Superior temporal gyrus (tissue), 1 donor: ENCODE measurements around the gene MIGA1.
"Not testable (repeated sequence)": the region's sequence is repeated elsewhere in the genome, so short reads cannot be mapped to it uniquely, and the experiment has no call there.

Experiments
- DNase-seq: peaks from one replicate; pipeline ENCODE4 v3.0.0-alpha.2; 2016; ENCODE audit errors: extremely low spot score

Gene MIGA1

GRCh38 chr1:77906019-77906545 is 126.6 kb downstream of the MIGA1 start:
- DNase-seq: no peak

DNA sequence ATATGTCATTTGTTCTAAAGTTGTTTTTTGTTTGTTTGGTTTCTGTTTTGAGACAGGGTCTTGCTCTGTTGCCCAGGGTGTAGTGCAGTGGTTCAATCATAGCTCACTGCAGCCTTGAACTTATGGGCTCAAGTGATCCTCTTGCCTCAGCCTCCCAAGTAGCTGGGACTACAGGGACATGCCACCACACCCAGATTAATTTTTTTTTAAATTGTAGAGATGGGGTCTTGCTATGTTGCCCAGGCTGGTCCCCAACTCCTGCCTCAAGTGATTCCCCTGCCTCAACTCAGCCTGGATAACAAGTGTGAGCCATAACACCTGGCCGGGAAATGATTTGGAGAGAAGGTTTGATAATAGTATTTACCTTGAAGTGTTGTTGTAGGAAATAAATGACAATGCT is 127.2 kb downstream of the MIGA1 start:
- no peak for DNase-seq

DNA sequence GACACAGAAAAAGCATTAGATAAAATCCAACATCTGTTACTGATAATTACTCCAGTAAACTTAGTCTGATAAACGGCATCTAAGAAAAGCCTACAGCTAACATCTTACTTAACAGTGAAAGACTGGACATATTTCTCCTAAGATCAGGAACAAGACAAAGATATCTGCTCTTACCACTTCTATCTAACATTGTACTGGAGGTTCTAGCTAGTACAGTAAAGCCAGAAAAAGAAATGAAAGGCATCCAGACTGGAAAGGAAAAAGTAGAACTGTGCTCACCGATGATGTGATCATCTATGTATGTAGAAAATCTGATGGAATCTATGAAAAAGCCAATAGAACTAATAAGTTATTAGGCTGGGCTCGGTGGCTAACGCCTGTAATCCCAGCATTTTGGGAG is 130.7 kb downstream of the MIGA1 start:
- DNase-seq: no peak

- not testable (repeated sequence) for DNase-seq
These were observed 139.5 kb downstream of the MIGA1 start for GRCh38 chr1:77918918-77919317.

DNA sequence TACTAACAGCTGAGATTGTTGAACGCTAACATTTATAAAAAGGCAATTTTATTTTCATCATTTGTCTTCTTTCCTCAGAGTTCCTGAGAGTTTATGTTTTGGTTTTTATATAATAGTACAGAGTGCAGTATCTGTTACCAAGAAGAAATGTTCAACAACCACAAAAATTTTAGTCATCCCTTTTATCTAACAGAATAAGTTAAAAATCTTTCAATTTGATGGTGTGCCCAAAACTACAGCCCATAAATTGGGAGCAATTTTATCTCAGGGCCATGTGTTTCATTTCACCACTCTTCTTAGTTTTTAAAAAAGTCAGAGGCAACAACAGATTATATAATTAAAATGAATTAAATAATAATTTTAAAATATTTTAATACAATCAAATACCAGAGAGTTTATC is 146.1 kb downstream of the MIGA1 start:
- no peak for DNase-seq

DNA sequence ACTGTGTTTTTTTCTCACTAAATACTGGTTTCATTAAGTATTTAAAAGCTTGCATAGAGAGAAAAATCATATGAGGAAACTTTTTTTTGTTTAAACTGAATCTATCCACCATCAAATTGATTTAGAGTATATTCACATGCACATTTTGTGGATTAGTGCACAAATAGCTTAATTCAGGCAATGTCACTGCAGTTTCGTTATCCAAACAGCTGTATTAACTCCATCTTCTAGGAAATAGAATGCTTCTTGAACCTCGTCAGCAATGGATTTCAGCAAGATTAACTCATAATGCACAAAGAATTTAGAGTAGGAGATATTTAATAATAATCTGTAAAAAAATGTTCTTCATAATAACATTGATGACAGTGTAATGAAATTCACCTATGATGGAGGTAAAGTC is 146.5 kb downstream of the MIGA1 start:
- no peak for DNase-seq

GRCh38 chr1:77926561-77927357 is 147.3 kb downstream of the MIGA1 start:
- no peak for DNase-seq

- no peak for DNase-seq
These were observed 148.0 kb downstream of the MIGA1 start for GRCh38 chr1:77927414-77927813.
